Measurements from ENCODE around the gene COPS6.
"Not testable (repeated sequence)": the region's sequence is repeated elsewhere in the genome, so short reads cannot be mapped to it uniquely, and the experiment has no call there.

COPS6 gene

GRCh38 chr7:100127866-100128636 lies 39.3 kb downstream of the COPS6 start:
- DNase-seq = no peak

DNA sequence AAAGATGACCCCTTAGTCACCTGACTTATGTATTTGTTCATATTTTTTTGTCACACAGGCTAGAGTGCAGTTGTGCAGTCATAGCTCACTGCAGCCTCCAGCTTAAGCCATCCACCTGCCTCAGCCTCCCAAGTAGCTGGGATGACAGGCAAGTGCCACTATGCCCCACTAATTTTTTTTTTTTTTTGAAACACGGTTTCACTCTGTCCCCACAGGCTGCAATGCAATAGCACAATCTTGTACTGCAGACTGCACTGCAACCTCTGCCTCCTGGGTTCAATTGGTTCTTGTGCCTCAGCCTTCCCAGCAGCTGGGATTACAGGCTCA lies 39.8 kb downstream of the COPS6 start:
- DNase-seq = no peak

GRCh38 chr7:100130220-100130607 lies 41.4 kb downstream of the COPS6 start:
- DNase-seq = not testable (repeated sequence)

DNA sequence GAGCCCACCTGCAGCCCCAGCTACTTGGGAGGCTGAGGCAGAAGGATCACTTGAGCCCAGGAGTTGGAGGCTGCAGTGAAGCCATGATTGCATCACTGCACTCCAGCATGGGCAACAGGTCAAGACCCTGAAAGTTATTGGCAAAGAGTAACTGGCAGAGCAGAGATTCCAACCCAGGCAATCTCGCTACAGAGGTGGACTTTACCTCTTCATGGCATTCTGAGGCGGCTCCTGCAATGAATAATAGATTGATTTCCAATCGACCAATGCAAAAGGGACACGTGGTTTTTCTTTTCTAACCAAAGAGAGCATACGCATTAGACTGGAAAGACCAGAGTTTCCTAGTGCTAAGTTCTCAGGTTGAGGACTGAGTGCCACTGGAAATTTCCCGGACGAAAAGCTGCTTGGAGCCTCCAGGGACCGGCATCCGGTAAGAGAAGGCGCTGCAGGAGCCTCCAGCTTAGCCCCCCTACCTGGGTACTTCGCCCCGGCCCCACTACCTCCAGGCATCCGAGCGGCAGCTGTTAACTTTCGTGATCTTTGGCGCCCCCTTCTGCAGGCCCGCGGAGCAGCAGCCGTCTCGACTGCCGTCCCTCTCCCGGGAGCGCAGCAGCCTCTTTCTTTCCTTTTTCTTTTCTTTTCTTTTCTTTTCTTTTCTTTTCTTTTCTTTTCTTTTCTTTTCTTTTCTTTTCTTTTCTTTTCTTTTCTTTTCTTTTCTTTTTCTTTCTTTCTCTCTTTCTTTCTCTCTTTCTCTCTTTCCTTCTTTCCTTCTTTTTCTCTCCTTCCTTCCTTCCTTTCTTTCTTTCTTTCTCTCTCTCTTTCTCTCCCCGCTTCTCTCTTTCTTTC lies 42.1 kb downstream of the COPS6 start:
- DNase-seq = no peak

GRCh38 chr7:100132126-100132525 lies 43.4 kb downstream of the COPS6 start:
- DNase-seq = no peak

DNA sequence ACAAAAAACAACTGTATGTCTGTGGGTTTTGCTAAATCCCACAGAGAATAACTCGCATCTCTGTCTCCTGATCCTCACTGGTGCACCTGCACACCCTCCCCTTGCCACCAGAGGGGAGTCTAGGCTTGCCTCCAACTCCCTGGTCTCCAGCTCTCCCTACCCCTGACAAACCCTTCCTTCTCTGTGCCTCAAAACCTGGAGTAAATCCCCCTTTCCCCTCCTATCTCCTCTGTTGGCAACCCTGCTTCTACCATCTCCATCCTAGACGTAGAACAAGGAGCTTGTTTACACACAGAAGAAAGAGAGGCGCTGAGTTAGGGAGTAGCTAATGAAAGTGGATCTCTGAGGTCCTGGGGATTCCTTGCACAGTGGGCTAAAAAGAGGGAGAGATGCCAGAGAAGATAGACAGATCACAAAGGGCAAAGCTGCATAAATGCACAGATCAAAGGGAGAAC lies 44.0 kb downstream of the COPS6 start:
- DNase-seq = no peak

- DNase-seq = peak; percentile 41
Measured at GRCh38 chr7:100137851-100138760, 49.3 kb downstream of the COPS6 start.

GRCh38 chr7:100141555-100141949 lies 52.8 kb downstream of the COPS6 start:
- no peak for DNase-seq

Measured in NCI-H1436 treated with DMSO at 0.1 percent for 48 hours (cell line).